GM21515 (cell line): ENCODE measurements around the gene SECISBP2L.
"Not testable (repeated sequence)": the region's sequence is repeated elsewhere in the genome, so short reads cannot be mapped to it uniquely, and the experiment has no call there.

Experiments used
- ATAC-seq: cut with Tn5 transposase; IDR thresholded peaks from one replicate; pipeline ENCODE4 v1.9.1; 2021; ENCODE audit not compliant: unreplicated experiment

SECISBP2L gene

DNA sequence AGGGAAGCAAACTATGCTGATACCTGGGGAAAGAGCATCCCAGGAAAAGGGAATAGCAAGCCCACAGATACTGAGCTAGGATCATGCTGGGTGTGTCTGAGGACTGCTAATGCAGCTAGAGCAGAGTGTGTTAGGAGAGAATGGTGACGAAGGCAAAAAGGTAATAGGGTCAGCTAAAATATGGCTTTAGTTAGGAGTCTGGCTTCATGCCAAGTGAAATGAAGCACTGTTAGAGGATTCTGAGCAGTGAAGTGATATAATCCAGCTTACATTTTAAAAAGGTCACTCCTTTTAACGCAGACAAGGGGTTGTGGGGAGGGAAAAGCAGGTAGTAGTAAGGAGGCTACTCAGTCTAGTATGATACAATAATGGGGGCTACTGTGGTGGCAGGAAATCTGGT, 30.4 kb downstream of the SECISBP2L start:
- ATAC-seq, result no peak

DNA sequence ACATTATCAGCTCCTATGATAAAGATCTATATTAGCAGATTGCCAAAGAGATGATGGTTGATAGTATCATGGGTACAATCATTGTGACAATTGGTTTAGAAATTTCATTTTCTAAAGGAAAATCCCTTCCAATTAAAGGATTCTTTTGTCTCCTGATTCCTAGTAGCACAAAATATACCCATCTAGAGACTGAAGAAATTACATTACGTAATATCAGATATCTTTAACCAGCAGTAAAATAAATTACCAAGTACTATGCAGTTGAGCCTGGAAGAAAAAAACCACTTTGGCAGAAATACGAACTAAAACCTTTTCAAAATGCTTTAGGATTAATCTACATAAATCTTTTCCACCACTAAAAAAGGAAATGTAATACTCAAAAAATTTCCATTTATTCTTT, 46.9 kb downstream of the SECISBP2L start:
- ATAC-seq, result no peak

DNA sequence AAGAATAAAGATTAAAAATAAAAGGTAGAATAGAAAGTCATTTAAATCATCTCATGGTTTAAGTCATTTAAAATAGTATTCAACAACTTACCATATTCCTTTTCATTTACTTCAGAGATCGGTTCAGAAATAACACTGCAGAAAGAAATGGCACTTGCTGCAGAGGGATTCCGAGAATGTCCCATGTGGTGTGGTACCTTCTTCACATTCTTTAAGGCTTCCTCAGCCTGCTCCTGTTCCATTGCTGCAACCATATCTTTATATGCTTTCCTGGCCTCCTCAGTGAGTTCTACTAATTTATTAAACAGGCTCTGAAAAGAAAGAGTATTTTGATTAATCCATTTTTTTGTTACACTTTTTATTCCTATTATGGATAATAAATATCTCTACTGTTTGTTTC, 50.0 kb downstream of the SECISBP2L start:
- no peak for ATAC-seq

DNA sequence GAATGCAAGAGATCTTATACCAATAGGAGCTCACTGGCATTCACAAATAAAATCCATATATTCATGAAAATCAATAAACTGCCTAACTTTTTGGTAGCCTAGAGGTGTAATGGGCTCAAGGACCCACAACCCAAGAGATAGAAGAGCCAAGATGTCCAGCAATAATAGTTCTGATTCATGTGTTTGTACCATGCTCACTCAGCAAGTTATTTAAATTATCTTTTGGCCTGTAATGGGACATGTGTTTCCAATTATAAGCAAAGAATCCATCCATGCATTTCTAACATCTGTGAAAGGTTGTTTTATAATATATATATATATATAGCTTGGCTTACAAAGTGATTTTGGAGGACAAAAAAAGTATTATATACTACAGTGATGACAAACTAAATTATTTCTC, 52.9 kb downstream of the SECISBP2L start:
- ATAC-seq, result no peak

DNA sequence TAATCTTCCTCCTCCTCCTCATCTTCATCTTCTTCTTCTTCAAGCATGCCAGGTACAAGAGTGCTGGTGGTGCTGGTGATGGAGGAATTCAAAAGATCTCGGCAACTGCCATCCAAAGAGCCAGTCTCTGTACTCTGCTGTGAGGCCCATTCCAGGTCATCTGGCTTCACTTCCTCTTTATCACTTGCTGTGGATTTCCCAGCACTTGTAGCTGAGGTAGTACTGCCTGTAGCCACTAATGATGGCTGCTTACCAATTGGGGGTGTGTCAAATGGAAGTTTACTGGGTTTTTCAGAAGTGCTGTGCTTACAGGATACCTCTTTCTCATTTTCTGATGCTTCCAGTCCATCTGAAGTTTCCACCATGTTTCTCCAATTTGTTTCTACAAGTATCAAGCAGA, 53.7 kb downstream of the SECISBP2L start:
- ATAC-seq, result peak; percentile 89

DNA sequence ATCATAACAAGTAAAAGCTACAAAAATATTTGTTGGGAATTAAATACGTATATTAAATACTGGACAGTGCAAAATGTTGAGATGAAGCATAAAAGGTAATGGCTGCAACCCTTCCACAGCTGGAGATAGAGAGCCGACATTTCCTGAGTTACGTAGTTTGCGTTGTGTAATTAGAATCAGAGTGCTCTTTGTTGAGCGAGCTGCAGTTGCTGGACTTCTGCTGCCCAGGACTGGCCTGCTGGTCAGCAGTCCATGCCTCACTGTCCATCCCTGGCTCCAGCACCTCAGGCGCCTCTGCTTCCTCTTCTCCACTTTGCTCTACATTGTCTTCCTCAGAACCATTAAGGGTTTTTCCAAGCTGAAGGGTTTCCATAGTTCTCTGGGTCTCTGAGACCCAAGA, 54.1 kb downstream of the SECISBP2L start:
- ATAC-seq, result no peak

DNA sequence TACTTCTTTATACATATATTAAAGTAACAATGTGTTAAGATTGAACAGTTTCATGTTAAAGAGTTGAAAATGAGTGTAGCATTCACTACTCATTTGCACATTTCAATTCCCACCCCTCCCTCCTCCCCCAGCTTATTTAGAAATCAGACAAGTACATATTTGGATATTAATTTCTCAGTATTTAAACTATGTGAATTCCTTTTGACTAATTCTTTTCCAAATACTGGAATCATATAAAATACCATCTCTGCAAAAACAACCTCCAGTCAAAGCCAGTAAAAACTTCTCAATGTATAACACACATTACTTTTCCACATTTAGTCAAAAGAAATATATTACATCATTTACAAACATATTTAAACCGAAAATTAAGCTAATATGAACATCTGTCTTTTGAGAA, 57.1 kb downstream of the SECISBP2L start:
- ATAC-seq, result no peak

DNA sequence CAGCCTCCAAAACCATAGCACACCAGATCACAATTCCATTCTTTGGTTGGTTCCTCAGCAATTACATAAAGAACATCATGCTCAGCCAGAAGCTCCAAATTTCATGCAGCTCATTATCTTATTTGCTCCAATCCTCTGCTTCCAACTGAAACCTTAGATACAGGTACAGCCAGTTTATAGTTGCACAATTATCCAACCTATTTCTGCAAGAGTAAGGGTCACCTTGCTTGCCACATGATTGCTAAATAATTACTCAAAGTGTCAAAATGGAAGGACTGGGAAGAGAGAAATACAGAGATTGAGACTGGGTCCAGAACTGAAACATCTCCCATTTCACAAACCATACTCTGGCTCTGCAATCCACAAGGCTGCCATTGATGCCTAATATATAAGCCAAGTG, 59.1 kb downstream of the SECISBP2L start:
- ATAC-seq, result no peak

DNA sequence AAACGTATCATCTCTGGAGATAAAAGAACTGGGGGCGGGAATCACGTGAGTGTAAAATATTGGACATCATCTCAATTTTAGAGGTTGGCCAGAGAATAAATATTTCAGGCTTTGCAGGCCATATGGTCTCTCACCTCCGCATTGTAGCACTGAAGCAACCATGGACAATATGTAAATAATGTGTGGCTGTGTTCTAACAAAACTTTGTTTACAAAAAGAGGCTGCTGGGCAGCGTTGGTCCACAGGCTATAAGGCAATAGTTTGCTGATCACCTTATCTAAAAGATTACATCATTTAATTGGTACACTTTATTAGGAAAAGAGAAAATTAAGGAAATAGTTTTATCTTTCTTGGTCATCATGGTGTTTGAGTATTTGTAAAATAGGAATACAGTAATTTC, 60.0 kb downstream of the SECISBP2L start:
- ATAC-seq, result no peak

DNA sequence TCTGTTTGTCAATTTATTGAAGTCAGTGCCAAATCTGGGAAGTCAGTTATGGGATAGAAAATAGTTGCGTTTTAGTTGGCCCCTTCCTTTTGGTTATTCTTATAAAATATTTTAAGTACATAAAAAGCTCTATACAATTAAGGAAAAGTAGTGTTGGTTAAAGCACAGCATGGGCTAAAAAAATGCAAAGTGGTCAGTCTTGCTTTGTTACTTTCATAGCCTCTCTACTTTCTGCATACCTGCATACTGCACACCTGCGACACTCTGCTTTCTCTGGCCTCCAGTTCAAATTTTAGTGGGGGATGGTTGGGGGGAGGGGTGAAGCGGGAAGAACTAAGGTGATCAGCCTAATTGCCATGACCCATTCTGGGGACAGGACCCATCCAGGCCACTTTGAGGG, 60.7 kb downstream of the SECISBP2L start:
- ATAC-seq, result no peak

DNA sequence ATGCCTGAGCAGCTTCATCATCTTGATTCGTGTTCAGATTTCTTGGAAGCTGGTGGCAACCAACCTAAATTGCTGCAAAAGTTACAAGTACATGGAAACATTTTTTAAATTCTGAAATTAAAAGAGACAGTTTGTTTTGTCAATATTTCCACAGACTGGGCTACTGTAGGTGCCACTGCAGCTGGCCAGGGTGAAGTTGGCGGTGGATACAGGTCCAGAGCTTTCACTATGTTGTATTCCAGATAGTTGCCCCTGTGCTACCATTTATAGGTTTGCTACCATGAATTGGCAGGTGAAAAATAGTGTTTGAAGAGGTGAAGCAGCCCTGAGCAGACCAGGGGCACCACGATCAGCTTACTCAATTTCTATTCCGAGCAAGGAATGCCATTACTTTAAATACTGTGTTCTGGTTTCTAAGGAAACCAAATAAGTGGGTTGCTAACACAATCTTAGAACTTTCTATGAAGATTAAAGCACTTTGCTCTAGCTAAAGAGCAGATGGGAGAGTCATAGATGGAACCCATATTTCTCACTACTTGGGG, 61.4 kb downstream of the SECISBP2L start:
- no peak for ATAC-seq

DNA sequence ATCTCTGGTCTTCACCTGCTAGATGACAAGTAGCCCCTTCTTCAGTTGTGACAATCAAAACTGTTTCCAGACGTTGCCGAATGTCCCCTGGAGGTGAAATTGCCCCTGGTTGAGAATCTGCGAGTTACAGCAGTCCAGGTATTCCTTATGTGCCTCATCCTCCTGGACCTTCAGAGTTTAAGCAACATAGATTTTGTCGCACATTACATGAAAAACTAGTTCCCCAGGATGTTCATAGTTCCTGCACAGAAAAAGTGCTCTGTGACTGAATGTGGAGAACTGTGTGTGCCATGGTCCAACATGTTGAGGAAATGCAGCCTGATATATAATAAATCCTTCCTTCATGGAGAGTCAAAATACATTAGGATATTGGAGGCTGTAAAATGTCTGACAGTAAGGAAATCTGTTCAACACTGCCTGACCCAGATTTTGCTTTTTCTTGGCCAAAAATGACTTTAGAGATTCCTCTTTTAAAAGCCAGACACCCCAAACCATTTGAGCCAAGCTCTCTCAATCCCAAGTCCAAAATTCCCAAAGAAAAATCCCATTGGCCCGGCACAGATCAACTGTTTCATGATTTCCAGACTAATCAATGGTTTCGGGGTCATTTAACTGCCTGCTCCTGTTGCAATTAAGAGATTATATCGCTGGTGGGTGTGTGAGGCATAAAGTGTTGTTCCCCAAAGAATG, 62.1 kb downstream of the SECISBP2L start:
- no peak for ATAC-seq

DNA sequence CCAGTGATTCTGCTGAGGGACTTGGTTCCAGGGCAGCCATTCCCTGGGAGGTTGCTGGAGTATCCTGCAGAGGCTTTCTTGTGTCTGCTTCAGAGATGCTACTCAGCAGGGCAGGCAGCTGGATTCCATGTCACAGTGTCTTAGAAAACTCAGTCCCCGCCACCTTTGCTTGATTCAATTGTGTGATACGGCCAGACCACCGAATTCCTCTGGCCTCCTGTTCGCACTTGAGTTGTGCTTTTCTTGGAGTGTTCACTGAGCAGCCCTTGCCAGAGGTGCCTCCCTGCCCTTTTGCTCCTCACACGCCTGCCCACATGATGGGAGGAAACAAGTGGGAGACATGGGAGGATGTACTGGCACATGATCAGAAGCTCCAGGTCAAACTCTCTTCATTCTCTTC, 62.9 kb downstream of the SECISBP2L start:
- ATAC-seq, result no peak

DNA sequence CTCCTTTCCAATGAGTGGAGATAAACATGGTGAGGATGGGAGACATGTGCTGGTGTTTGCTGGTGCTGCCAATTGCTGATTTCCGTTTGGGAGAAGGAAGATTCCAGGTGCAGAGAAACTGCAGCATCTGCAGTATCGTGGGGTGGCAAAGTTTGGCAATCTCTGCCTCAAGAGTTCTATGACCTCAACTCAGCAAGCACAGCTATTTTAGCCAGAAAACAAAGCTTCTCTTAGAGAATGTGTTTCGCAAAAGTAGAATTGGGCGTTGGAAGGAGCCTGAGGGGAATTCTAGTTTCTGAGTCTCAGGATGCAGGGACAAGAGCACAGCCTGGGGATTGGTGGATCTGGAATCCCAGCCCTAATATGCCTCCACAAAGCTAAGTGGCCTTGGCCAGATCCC, 64.3 kb downstream of the SECISBP2L start:
- ATAC-seq, result no peak

DNA sequence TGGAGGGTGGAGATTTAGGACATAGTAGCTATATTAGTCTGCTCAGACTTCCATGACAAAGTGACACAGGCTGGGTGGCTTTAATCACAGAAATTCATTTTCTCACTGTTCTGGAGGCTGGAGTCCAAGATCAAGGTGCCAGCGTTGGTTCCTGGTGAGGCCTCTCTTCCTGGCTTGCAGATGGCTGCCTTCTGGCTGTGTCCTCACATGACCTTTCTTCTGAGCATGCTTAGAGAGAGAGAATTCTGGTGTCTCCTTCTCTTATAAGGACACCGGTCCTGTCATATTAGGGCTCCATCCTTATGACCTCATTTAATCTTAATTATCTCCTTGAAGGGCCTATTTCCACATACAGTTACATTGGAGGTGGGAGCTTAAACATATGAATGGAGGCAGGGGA, 67.6 kb downstream of the SECISBP2L start:
- ATAC-seq, result no peak

DNA sequence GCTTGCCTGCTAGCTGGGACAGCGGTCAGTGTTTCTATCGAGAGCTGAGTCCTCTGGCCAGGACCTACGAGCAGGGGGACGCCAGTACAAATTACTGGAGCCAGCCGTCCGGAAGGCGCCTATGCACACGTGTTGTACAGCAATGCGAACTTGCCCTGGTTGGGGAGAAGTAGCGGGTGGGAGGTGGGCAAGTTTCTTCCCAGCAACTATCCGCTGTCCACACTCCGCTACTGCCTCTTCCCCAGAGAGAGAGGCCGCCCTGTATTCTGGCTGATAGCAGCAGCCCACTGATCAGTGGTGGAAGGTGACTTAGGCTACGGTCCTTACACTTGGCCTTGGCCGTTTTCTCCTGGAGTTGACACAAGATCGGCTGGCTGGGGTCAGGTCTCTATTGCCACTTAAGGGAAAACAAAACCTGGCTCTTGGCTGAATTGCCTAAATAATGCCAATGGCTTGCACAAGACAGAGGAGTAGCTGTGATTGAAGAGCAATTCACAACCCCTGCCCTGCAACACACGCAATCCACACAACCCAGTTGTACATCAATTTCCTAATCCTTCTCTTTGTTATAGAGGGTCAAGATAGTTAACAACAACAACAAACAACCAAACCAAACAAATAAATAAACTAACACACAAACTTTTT, 69.7 kb downstream of the SECISBP2L start:
- ATAC-seq, result no peak

DNA sequence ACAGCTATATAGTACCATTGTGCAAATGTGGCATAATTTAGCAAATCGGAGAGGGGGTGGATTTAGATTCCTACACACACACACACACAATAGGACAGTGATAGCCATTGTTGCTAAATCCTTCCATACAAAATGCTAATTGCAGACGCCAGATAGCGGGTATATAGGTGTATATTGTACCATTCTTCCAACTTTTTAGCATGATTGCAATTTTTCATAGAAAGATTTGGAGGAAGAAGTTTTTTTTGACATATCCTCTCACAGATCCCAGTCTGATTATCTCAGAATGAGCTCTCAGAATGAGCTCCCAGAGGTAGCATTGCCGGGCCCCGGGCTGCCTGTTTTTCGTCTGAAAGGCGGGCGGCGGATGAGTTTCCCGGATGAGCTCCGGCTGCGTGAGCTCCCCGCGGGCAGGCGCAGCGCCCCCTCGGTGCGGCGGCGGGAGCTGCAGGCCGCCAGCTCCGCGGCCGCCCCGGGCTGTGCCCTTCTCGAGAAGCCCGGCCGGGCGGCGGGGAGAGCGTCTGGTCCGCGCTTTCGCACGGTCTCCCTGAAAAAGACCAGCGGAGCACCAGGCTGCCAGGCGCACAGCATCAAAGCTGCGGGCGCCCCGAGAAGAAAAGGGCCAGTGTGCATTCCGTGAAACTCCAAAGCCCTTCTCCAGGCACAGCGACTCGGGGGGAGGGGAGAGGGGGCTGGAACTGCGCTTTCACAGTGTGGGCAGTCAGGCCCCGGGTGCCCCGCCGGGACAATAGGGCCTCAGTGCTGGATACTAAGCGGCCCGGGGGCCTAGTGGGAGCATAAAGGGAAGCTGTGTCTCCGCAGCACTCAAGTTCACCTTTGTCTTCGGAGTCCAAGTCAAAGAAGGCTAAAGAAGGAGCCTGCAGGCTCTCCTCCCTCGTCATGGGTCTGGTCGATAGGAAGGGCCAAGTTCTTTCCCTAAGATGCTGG, 70.5 kb downstream of the SECISBP2L start:
- peak; percentile 95 for ATAC-seq

DNA sequence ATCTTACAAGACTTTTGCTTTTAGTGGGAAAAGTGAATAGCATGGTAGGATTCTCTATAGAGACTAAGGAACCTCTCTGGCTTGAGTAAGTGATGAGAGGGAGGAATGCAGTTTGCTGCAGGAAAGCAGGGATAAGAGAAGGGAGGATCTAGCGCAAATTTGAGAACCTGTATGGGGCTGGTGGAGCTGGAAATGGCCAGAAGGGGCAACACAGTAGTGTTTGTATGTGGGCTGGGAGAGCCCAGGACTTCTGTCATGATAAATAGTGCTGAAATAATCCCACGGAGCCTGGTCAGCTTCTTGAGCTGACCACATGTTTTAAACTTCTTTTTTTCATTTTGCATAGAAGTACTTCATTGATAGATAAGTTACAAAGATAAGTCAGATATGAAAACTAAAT, 71.4 kb downstream of the SECISBP2L start:
- no peak for ATAC-seq

DNA sequence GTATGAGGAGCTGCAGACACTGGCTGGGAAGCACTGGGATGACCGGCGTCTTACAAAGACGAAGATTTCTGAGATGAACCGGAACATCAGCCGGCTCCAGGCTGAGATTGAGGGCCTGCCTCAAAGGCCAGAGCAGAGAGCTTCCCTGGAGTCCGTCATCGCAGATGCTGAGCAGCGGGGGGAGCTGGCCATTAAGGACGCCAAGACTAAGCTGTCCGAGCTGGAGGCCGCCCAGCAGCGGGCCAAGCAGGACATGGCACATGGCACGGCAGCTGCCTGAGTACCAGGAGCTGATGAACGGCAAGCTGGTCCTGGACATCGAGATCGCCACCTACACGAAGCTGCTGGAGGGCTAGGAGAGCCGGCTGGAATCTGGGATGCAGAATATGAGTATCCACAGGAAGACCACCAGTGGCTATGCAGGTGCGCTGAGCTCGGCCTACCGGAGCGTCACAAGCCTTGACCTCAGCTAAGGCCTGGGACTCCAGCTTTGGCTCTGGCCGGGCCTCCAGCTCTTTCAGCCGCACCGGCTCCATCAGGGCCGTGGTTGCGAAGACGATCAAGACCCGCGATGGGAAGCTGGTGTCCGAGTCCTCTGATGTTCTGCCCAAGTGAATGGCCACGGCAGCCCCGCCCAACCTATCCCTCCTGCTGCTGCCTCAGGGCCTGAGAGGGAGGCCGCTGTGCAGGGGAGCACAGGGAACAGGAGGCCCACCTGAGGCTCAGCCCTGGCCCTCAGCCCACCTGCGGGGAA, 73.3 kb downstream of the SECISBP2L start:
- ATAC-seq, result no peak

DNA sequence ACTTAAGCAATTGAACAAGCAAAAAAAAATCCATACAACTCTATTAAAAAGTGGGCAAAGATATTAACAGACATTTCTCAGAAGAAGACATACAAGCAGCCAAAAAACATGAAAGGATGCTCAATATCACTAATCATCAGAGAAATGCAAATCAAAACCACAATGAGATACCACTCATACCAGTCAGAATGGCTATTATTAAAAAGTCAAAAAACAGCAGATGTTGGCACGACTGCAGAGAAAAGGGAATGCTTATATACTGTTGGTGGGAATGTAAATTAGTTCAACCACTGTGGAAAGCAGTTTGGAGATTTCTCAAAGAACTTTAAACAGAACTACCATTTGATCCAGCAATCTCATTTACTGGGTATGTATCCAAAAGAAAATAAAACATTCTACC, 75.3 kb downstream of the SECISBP2L start:
- ATAC-seq, result not testable (repeated sequence)

DNA sequence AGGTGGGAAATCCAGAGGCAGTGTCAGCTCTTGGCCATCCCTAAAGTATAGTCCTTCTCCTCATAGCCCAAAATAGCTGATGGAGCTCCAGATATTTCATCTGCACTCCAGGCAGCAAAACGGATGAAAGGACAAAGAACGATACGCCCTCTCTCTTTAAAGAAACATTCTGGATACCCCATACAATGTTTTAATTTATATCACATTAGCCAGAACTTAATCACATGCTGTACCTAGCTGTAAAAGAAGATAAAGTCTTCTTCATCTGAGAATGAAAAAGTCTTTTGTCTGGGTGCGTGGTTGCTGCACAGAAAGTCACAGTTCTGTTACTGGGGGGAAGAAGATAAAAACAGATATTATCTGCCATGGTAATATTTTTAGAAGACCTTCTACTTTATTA, 78.2 kb downstream of the SECISBP2L start:
- ATAC-seq, result no peak
